HG03520 (cell line): ENCODE data around the gene WDR87.
A peak's percentile ranks its signal among the peaks of the same experiment; 100 is the strongest.
"Not testable (repeated sequence)": the region's sequence is repeated elsewhere in the genome, so short reads cannot be mapped to it uniquely, and the experiment has no call there.

ENCODE experiments used
- ATAC-seq: cut with Tn5 transposase; IDR thresholded peaks from one replicate; pipeline ENCODE4 v1.9.1; 2021; ENCODE audit warnings: mild to moderate bottlenecking, moderate library complexity; ENCODE audit not compliant: unreplicated experiment

WDR87 gene

GRCh38 chr19:37931881-37932655 lies 25.7 kb upstream of the WDR87 start:
- no peak for ATAC-seq

GRCh38 chr19:37930416-37930815 lies 24.0 kb upstream of the WDR87 start:
- ATAC-seq, result no peak

GRCh38 chr19:37929355-37929923 lies 23.0 kb upstream of the WDR87 start:
- no peak for ATAC-seq

GRCh38 chr19:37928527-37929286 lies 22.3 kb upstream of the WDR87 start:
- peak; percentile 48 for ATAC-seq

- no peak for ATAC-seq
Observed at GRCh38 chr19:37926711-37927110, 20.3 kb upstream of the WDR87 start.

GRCh38 chr19:37926255-37926654 lies 19.9 kb upstream of the WDR87 start:
- ATAC-seq, result no peak

- no peak for ATAC-seq
Observed at GRCh38 chr19:37925212-37925611, 18.8 kb upstream of the WDR87 start.

- not testable (repeated sequence) for ATAC-seq
Observed at GRCh38 chr19:37924573-37924972, 18.2 kb upstream of the WDR87 start.

- ATAC-seq, result no peak
Observed at GRCh38 chr19:37920591-37921450, 14.4 kb upstream of the WDR87 start.

GRCh38 chr19:37914908-37915307 lies 8.5 kb upstream of the WDR87 start:
- ATAC-seq, result no peak

- no peak for ATAC-seq
Observed at GRCh38 chr19:37909661-37910199, 3.3 kb upstream of the WDR87 start.

GRCh38 chr19:37907735-37908455 lies 1.5 kb upstream of the WDR87 start:
- no peak for ATAC-seq

GRCh38 chr19:37906869-37907734 lies 708 bp upstream of the WDR87 start, which contains the start of gene SIPA1L3:
TSS of gene SIPA1L3 (plus strand) at chr19:37907208. CDS start at chr19:38081566, 174,358 bp downstream.
- ATAC-seq, result peak; percentile 80

GRCh38 chr19:37903096-37903495 lies 3.3 kb downstream of the WDR87 start:
- ATAC-seq, result no peak

- ATAC-seq, result no peak
Observed at GRCh38 chr19:37902668-37903067, 3.7 kb downstream of the WDR87 start.

- no peak for ATAC-seq
Observed at GRCh38 chr19:37899966-37900365, 6.4 kb downstream of the WDR87 start.

GRCh38 chr19:37899453-37899852 lies 6.9 kb downstream of the WDR87 start:
- no peak for ATAC-seq

- ATAC-seq, result no peak
Observed at GRCh38 chr19:37896180-37896579, 10.2 kb downstream of the WDR87 start.
